Ovary (tissue), 9 donors: ENCODE data around the gene CAPZB. TPM values are rescaled to one million over a fixed set of nuclear protein-coding genes. Genes with fewer than 3 reads are reported as not detected.

Experiments
- DNase-seq, 5 donors: peaks; one replicate each; pipeline ENCODE4 v3.0.0-alpha.2; 2019 to 2020
- H3K27ac ChIP-seq, 2 donors: fragments of 200-600 bp; one replicate each; pipeline versions ENCODE4 v1.5.1 to v1.8.0; 2019 to 2022
- H3K27me3 ChIP-seq: fragments of 200-600 bp; one replicate; pipeline ENCODE4 v1.8.0; 2022
- H3K36me3 ChIP-seq: fragments of 200-600 bp; sonication (generic); one replicate; pipeline ENCODE4 v1.5.1; 2019
- H3K4me1 ChIP-seq: one replicate; pipeline ENCODE4 v1.8.1; 2013; ENCODE audit warnings: mild to moderate bottlenecking, moderate library complexity; ENCODE audit not compliant: insufficient read depth
- H3K4me3 ChIP-seq: fragments of 200-600 bp; sonication (generic); one replicate; pipeline ENCODE4 v1.5.1; 2017
- H3K9me3 ChIP-seq, 2 donors: fragments of 200-600 bp in 1 of 2; sonication (generic) in 1 of 2; one replicate each; pipeline versions ENCODE4 v1.5.1 to v1.8.1; 2013 to 2019; ENCODE audit warnings: mild to moderate bottlenecking in 1 of 2, moderate library complexity in 1 of 2
- EP300 ChIP-seq: sonication (generic); formaldehyde crosslinking; IDR thresholded peaks from one replicate; pipeline ENCODE4 v1.6.1; 2017; ENCODE audit warnings: antibody characterized with exemption
- POLR2A ChIP-seq: fragments of 450-650 bp; IDR thresholded peaks from one replicate; pipeline ENCODE4 v1.6.1; 2017; ENCODE audit warnings: antibody characterized with exemption, mild to moderate bottlenecking, moderate library complexity
- WGBS, 3 donors: extraction: QIAGEN DNeasy Blood & Tissue Kit in 1 of 3; methylation state at CpG; one replicate each; pipeline versions ENCODE4 v1.1.5 to v1.1.7; 2013 to 2017; 5-methylcytosine and 5-hydroxymethylcytosine counted together
- intact Hi-C, 4 donors: fragments of 100-400 bp; cut with DNase I; formaldehyde crosslinking; loops; one replicate each; pipeline versions ENCODE4 v1.11.0 to v1.15.1; 2022 to 2023
- polyA plus RNA-seq, 2 donors: library from polyadenylated mRNA; stranded (reverse); fragments of 200-250 nt in 1 of 2; fragments of 350-450 nt in 1 of 2; fragmentation: Illumina TruSeq in 1 of 2; extraction: RNeasy Lipid Tissue Mini Kit (QIAGEN cat#74804) in 1 of 2; gene quantifications; one replicate each; pipeline ENCODE4 v1.2.3, GENCODE V29; 2013 to 2014
- total RNA-seq, 7 donors: library from RNA; depleted of rRNA in 2 of 7; stranded (reverse); fragments of >200 nt in 2 of 7; fragmentation: NEBNext Ultra II Directional in 3 of 7; extraction: Animal tissue kit (Norgen Biotek cat#: 25700) in 3 of 7; gene quantifications; one replicate each; pipeline versions ENCODE4 v1.1.0 to v1.2.4, GENCODE V29; 2016 to 2023
- TF ChIP-seq, protein P1 (sequence below), 3 donors: fragments of 450-650 bp in 2 of 3; fragments of 200-600 bp in 1 of 3; IDR thresholded peaks; one replicate each; pipeline versions ENCODE4 v1.5.1 to v1.8.0; 2016 to 2022; ENCODE audit warnings: antibody characterized with exemption in 3 of 3, mild to moderate bottlenecking in 1 of 3
- donor health status: DM: no; HTN: no; CAD: no; lungs with moderate emphysema.
- donor health status: DM: no; HTN: no; CAD: no.
- donor health status: Bipolar disorder and iron deficiency.
- donor health status: DM: yes; HTN: yes; CAD: no.
- donor health status: DM: no; HTN: no; CAD: no.
- donor health status: DM: yes; HTN: yes; CAD: no.

Gene CAPZB
- total and polyA plus RNA-seq, 9 donors: 85.0 to 391 (median 258) TPM

DNA sequence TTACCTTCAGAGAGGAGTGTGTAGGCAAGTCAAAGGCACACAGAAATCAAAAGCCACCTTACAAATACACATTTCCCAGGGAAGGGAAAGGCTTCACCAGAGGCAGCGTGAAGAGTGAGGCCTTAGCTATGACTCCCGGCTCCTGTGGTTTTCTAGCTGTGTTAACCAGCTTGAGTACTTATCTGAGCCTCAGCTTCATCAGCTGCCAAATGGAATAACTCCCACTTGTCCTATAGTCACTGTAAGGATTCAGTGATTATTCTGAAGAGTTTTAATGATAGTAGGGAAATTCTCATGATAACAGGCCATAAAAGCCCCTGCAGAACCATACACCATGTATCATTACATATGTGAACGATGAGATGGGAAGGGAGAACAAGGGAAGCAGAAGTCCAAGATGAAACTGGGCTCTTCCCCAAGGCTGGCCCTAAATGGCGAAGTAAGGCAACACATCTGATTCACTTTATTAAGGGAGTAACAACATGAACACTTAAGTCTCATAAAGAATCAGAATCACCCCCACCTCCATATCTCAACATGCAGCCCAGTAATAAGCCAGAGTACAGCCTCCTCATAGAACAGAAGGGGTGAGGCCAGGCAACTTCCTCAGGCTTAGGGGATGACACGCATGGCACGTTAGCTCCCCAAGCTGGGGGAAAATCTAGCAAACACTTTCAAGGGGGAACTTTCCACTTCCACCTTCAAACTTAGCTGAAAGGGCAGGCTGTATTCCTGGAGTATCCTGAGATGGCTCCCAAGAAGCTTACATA, 109.5 kb downstream of the CAPZB start:
- intact Hi-C loops: no loop called here
- Histone ChIP-seq H3K4me1 (peaks cover 7% of the 10 kb centered on the region), H3K27ac (no peak overlapping the region), H3K36me3 (no peaks in the 10 kb centered on the region), H3K9me3 (no peaks in the 10 kb centered on the region), H3K27me3 (no peaks in the 10 kb centered on the region), H3K4me3 (no peak overlapping the region)
- TF ChIP-seq POLR2A: no peak
- TF ChIP-seq, protein P1, sequence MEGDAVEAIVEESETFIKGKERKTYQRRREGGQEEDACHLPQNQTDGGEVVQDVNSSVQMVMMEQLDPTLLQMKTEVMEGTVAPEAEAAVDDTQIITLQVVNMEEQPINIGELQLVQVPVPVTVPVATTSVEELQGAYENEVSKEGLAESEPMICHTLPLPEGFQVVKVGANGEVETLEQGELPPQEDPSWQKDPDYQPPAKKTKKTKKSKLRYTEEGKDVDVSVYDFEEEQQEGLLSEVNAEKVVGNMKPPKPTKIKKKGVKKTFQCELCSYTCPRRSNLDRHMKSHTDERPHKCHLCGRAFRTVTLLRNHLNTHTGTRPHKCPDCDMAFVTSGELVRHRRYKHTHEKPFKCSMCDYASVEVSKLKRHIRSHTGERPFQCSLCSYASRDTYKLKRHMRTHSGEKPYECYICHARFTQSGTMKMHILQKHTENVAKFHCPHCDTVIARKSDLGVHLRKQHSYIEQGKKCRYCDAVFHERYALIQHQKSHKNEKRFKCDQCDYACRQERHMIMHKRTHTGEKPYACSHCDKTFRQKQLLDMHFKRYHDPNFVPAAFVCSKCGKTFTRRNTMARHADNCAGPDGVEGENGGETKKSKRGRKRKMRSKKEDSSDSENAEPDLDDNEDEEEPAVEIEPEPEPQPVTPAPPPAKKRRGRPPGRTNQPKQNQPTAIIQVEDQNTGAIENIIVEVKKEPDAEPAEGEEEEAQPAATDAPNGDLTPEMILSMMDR (IDR thresholded peaks at IDR 0.05): no peak
- no peak for TF ChIP-seq EP300
- WGBS, 3 donors: 48 to 70% (median 59%) methylated on average over 6 of the region's 6 CpGs
- no peak for DNase-seq

DNA sequence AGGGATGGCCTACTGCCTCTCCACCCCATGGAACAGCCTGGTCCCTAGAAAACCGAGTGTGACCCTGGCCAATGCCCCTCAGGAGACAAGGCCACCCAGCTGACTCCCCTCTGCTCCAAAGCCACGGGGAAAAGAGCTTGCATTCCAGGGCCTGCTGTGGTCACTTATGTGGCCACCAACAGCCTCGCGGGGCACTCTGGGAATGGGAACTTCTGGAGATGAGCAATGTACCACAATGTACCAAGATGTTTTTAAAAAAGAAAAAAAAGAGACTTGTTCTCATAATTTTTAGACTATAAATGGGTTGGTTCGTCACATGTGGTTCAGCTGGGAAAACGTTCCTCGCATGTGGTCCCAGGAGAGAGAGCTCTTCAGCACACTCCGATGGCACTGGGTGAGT, 110.4 kb downstream of the CAPZB start:
- no peaks in the 10 kb centered on the region for H3K36me3 ChIP-seq
- intact Hi-C loops: no loop called here
- H3K4me1 ChIP-seq: peaks cover 7% of the 10 kb centered on the region
- TF ChIP-seq POLR2A (no peak), EP300 (no peak)
- TF ChIP-seq, protein P1 (IDR thresholded peaks at IDR 0.05): no peak
- H3K27ac ChIP-seq: no peak overlapping the region
- no peaks in the 10 kb centered on the region for H3K9me3 ChIP-seq
- H3K4me3 ChIP-seq: no peak overlapping the region
- 72 to 84% (median 79%) methylated on average over 8 of the region's 8 CpGs for whole genome bisulfite sequencing, 3 donors
- DNase-seq: no peak
- H3K27me3 ChIP-seq: no peaks in the 10 kb centered on the region

DNA sequence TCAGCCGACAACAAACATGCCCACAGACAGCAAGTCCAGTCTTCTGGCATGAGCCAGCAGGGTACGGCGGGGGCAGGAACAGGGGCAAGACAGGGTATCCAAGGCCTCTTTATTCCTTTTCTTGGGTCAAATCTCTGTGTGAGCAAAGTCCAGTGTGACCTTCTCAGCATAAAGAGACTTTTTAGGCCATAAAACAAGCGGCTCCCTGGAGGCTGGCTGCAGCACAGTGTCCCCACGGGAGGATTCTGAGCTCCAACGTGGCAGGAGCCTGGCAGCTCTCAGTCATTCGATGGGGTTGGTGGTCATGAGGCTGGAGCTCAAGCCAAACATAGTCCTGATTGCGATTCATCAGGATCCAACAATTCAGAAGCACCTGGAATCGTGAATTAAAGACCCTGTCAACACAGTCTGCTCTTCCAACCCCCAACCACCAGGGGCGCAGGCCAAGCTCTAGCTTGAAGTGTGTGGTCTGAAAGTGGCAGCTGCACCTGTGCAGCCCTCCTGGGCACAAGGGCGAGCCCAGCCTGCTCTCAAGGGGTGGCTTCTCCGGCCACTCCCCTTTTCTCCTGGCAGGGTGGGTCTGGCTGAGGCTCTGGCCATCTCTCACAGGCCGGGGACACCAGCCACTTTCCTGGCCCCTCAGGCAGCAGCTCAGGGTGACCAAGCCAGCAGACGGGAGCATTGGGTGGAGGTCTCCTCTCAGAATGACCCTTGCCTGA, 111.1 kb downstream of the CAPZB start:
- TF ChIP-seq EP300 (no peak), POLR2A (no peak)
- TF ChIP-seq, protein P1 (IDR thresholded peaks at IDR 0.05): no peak
- H3K4me3 ChIP-seq: no peak overlapping the region
- DNase-seq: no peak
- WGBS, 3 donors: 77 to 83% (median 80%) methylated on average over 14 of the region's 14 CpGs
- intact Hi-C loops: no loop called here
- H3K4me1 ChIP-seq: peaks cover 7% of the 10 kb centered on the region
- no peak overlapping the region for H3K27ac ChIP-seq
- no peaks in the 10 kb centered on the region for H3K36me3 ChIP-seq
- no peaks in the 10 kb centered on the region for H3K27me3 ChIP-seq
- no peaks in the 10 kb centered on the region for H3K9me3 ChIP-seq

DNA sequence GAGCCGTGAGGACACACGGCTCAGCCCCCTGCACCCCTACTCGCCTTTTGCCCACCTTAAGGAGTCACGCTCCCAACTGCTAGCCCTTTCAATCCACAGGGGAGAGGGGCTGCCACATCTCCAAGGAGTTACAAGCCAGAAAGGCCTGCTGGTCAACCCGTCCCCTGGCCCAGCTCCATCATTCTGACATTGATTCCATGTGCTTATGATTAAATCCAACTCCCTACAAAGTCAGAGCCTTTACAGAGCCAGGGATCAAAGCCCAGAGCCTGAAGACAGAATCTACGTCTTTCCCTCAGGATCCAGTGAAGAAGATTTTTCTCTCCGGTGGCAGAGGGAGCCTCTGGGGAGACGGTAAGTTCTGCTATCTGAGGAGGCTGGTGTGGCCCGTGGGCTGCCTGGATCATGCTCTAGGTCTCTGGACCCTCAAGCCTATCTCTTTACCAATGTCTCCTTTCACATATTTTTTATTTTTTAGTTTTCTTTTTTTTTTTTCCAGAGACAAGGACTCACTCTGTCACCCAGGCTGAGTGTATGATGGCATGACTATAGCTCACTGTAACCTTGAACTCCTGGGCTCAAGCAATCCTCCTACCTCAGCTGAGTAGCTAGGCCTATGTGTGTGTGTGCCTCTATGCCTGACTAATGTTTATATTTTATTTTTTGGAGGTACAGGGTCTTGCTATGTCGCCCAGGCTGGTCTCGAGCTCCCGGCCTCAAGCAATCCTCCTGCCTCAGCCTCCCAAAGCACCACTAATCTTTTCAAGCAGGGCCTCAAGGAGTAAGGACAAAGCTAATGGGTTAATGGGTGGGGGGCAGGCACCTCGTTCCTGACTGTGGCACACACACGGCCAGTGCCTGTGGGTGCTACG, 111.9 kb downstream of the CAPZB start:
- peak overlapping the region in 1 of 2 donors; percentile 19 for H3K27ac ChIP-seq
- WGBS, 3 donors: 52 to 57% (median 53%) methylated on average over 15 of the region's 15 CpGs

More for the DNA sequence above, 111.9 kb downstream of the CAPZB start:
- Histone ChIP-seq H3K27me3 (no peaks in the 10 kb centered on the region), H3K4me3 (no peak overlapping the region), H3K36me3 (no peaks in the 10 kb centered on the region), H3K9me3 (no peaks in the 10 kb centered on the region), H3K4me1 (peaks cover 7% of the 10 kb centered on the region)
- peak in 2 of 5 donors; percentile 44 to 56 for DNase-seq
- intact Hi-C loops: no loop called here
- TF ChIP-seq EP300 (no peak), POLR2A (no peak)
- TF ChIP-seq, protein P1 (IDR thresholded peaks at IDR 0.05): no peak
